ENCODE results near the gene SPEN.
A peak's percentile ranks its signal among the peaks of the same experiment; 100 is the strongest.

SPEN gene

GRCh38 chr1:15851210-15852035 is 3.9 kb downstream of the SPEN start:
- ChIA-PET CTCF (interaction anchor here (0.6 kb wide), 1 partner anchor 426 kb away, joined by 5 read pairs; no protein-coding TSS in a partner anchor), POLR2A (interaction anchor here (1.3 to 2.4 kb wide), 3 partner anchors 17 to 46 kb away, joined by 3 to 7 read pairs (median 7); no protein-coding TSS in a partner anchor)
- TF ChIP-seq ZNF692 (tag by site-specific recombination; IDR thresholded peaks at IDR 0.05): no peak
- peak; percentile 61; the same call in 1 of the 2 replicates for TF ChIP-seq GLIS1 (tag by site-specific recombination; IDR thresholded peaks at IDR 0.05)
- peak; percentile 33; the same call in 1 of the 2 replicates for TF ChIP-seq ZNF664 (tag by site-specific recombination; IDR thresholded peaks at IDR 0.05)
- TF ChIP-seq, protein P1, sequence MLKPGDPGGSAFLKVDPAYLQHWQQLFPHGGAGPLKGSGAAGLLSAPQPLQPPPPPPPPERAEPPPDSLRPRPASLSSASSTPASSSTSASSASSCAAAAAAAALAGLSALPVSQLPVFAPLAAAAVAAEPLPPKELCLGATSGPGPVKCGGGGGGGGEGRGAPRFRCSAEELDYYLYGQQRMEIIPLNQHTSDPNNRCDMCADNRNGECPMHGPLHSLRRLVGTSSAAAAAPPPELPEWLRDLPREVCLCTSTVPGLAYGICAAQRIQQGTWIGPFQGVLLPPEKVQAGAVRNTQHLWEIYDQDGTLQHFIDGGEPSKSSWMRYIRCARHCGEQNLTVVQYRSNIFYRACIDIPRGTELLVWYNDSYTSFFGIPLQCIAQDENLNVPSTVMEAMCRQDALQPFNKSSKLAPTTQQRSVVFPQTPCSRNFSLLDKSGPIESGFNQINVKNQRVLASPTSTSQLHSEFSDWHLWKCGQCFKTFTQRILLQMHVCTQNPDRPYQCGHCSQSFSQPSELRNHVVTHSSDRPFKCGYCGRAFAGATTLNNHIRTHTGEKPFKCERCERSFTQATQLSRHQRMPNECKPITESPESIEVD (tag by site-specific recombination; IDR thresholded peaks at IDR 0.05): peak; percentile 82
- peaks cover 6 to 15% of the 10 kb centered on the region in 2 experiments; a peak in 2 of 3 replicates for H3K36me3 ChIP-seq (ENCODE audit: control insufficient read depth in 2 of 2, insufficient read depth in 1 of 2, low read length in 2 of 2)
- no peaks in the 10 kb centered on the region for H3K9me3 ChIP-seq (ENCODE audit: control insufficient read depth, insufficient read depth, low read depth, low read length)
- H3K4me3 ChIP-seq (ENCODE audit: low read depth, low read length): peak overlapping the region; percentile 87; the same call in 1 of the 2 replicates
- H3K4me1 ChIP-seq (ENCODE audit: control insufficient read depth, insufficient read depth, low read length): peaks cover 17% of the 10 kb centered on the region
- H3K27ac ChIP-seq (ENCODE audit: extremely low read depth, low read depth, low read length): 0 out of 2 replicates have a peak overlapping the region, but pooled peaks have one; percentile 39

DNA sequence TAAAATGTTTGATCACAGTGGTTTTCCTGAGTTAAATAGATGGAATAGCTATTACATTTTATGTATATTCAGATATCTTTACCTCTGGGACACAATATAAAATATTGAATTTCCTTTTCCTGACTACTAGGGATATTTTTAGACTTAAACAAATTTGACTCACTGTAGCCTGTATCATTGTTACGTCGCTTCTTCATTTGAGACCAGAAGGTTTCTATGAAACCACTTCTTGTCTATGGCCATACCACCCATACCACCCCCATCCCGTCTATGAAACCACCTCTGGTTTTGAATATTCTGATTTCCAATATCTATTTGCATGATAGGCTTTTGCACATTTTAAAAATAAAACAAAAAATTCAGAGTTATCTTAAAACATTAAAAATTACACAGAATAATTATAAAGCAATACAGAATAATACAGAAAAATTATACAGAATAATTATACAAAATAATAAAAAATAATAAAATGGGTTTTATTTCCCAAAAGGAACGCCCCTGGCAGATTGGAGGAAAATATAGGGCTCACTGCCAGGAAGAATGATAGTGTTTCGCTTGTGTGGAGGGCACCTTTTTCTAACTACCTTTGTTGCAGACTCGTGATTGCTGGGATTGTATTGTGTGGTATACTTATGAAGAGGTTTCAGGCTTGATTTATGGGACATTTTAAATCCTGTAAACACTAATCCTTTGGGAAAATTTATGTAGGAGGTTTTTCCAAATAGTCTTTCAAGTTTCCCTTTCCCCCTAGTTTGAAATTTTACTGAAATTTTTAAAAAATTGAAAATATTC is 4.7 kb downstream of the SPEN start:
- H3K36me3 ChIP-seq (ENCODE audit: control insufficient read depth in 2 of 2, insufficient read depth in 1 of 2, low read length in 2 of 2): peaks cover 6 to 15% of the 10 kb centered on the region in 2 experiments; a peak in 2 of 3 replicates
- ChIA-PET POLR2A (interaction anchor here (1.6 kb wide), 1 partner anchor 18 kb away, joined by 7 read pairs; no protein-coding TSS in a partner anchor), CTCF (interaction anchor here (0.8 kb wide), 1 partner anchor 60 kb away, joined by 4 read pairs; no protein-coding TSS in a partner anchor)
- H3K4me3 ChIP-seq (ENCODE audit: low read depth, low read length): no peak overlapping the region
- peaks cover 17% of the 10 kb centered on the region for H3K4me1 ChIP-seq (ENCODE audit: control insufficient read depth, insufficient read depth, low read length)
- no peak overlapping the region for H3K27ac ChIP-seq (ENCODE audit: extremely low read depth, low read depth, low read length)
- no peaks in the 10 kb centered on the region for H3K9me3 ChIP-seq (ENCODE audit: control insufficient read depth, insufficient read depth, low read depth, low read length)
- TF ChIP-seq ZNF544 (tag by site-specific recombination; IDR thresholded peaks at IDR 0.05) (no peak), ZXDB (tag by site-specific recombination; IDR thresholded peaks at IDR 0.05) (no peak), ZNF335 (tag by site-specific recombination; conservative IDR thresholded peaks at IDR 0.05) (no peak), KLF16 (tag by site-specific recombination; IDR thresholded peaks at IDR 0.05) (no peak), GFI1B (tag by site-specific recombination; IDR thresholded peaks at IDR 0.05) (0 out of 2 replicates have a peak, but pooled peaks have one; percentile 50)
- TF ChIP-seq, protein P2, sequence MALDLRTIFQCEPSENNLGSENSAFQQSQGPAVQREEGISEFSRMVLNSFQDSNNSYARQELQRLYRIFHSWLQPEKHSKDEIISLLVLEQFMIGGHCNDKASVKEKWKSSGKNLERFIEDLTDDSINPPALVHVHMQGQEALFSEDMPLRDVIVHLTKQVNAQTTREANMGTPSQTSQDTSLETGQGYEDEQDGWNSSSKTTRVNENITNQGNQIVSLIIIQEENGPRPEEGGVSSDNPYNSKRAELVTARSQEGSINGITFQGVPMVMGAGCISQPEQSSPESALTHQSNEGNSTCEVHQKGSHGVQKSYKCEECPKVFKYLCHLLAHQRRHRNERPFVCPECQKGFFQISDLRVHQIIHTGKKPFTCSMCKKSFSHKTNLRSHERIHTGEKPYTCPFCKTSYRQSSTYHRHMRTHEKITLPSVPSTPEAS (tag by site-specific recombination; IDR thresholded peaks at IDR 0.05): no peak
- TF ChIP-seq, protein P3, sequence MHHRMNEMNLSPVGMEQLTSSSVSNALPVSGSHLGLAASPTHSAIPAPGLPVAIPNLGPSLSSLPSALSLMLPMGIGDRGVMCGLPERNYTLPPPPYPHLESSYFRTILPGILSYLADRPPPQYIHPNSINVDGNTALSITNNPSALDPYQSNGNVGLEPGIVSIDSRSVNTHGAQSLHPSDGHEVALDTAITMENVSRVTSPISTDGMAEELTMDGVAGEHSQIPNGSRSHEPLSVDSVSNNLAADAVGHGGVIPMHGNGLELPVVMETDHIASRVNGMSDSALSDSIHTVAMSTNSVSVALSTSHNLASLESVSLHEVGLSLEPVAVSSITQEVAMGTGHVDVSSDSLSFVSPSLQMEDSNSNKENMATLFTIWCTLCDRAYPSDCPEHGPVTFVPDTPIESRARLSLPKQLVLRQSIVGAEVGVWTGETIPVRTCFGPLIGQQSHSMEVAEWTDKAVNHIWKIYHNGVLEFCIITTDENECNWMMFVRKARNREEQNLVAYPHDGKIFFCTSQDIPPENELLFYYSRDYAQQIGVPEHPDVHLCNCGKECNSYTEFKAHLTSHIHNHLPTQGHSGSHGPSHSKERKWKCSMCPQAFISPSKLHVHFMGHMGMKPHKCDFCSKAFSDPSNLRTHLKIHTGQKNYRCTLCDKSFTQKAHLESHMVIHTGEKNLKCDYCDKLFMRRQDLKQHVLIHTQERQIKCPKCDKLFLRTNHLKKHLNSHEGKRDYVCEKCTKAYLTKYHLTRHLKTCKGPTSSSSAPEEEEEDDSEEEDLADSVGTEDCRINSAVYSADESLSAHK (tag by site-specific recombination; IDR thresholded peaks at IDR 0.05): 0 out of 2 replicates have a peak, but pooled peaks have one; percentile 21
- TF ChIP-seq, protein P4, sequence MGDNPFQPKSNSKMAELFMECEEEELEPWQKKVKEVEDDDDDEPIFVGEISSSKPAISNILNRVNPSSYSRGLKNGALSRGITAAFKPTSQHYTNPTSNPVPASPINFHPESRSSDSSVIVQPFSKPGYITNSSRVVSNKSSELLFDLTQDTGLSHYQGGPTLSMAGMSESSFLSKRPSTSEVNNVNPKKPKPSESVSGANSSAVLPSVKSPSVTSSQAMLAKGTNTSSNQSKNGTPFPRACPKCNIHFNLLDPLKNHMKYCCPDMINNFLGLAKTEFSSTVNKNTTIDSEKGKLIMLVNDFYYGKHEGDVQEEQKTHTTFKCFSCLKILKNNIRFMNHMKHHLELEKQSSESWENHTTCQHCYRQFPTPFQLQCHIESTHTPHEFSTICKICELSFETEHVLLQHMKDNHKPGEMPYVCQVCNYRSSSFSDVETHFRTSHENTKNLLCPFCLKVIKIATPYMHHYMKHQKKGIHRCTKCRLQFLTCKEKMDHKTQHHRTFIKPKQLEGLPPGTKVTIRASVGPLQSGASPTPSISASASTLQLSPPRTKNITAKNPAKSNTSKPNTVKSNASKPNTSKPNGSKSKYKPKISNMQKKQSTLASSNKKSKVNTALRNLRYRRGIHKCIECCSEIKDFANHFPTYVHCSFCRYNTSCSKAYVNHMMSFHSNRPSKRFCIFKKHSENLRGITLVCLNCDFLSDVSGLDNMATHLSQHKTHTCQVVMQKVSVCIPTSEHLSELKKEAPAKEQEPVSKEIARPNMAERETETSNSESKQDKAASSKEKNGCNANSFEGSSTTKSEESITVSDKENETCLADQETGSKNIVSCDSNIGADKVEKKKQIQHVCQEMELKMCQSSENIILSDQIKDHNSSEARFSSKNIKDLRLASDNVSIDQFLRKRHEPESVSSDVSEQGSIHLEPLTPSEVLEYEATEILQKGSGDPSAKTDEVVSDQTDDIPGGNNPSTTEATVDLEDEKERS (tag by site-specific recombination; IDR thresholded peaks at IDR 0.05): no peak
- TF ChIP-seq, protein P5, sequence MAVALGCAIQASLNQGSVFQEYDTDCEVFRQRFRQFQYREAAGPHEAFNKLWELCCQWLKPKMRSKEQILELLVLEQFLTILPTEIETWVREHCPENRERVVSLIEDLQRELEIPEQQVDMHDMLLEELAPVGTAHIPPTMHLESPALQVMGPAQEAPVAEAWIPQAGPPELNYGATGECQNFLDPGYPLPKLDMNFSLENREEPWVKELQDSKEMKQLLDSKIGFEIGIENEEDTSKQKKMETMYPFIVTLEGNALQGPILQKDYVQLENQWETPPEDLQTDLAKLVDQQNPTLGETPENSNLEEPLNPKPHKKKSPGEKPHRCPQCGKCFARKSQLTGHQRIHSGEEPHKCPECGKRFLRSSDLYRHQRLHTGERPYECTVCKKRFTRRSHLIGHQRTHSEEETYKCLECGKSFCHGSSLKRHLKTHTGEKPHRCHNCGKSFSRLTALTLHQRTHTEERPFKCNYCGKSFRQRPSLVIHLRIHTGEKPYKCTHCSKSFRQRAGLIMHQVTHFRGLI (tag by site-specific recombination; IDR thresholded peaks at IDR 0.05): no peak
- TF ChIP-seq, protein P6, sequence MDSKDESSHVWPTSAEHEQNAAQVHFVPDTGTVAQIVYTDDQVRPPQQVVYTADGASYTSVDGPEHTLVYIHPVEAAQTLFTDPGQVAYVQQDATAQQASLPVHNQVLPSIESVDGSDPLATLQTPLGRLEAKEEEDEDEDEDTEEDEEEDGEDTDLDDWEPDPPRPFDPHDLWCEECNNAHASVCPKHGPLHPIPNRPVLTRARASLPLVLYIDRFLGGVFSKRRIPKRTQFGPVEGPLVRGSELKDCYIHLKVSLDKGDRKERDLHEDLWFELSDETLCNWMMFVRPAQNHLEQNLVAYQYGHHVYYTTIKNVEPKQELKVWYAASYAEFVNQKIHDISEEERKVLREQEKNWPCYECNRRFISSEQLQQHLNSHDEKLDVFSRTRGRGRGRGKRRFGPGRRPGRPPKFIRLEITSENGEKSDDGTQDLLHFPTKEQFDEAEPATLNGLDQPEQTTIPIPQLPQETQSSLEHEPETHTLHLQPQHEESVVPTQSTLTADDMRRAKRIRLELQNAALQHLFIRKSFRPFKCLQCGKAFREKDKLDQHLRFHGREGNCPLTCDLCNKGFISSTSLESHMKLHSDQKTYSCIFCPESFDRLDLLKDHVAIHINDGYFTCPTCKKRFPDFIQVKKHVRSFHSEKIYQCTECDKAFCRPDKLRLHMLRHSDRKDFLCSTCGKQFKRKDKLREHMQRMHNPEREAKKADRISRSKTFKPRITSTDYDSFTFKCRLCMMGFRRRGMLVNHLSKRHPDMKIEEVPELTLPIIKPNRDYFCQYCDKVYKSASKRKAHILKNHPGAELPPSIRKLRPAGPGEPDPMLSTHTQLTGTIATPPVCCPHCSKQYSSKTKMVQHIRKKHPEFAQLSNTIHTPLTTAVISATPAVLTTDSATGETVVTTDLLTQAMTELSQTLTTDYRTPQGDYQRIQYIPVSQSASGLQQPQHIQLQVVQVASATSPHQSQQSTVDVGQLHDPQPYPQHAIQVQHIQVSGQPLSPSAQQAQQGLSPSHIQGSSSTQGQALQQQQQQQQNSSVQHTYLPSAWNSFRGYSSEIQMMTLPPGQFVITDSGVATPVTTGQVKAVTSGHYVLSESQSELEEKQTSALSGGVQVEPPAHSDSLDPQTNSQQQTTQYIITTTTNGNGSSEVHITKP (tag by site-specific recombination; IDR thresholded peaks at IDR 0.05): peak; percentile 87
